ENCODE measurements around the gene NECTIN4.

NECTIN4 gene

GRCh38 chr1:161111527-161111926 is 22.2 kb upstream of the NECTIN4 start:
- no peak for DNase-seq (ENCODE audit: low spot score)

- DNase-seq (ENCODE audit: low spot score), result no peak
Observed at GRCh38 chr1:161111117-161111516, 21.8 kb upstream of the NECTIN4 start.

- DNase-seq (ENCODE audit: low spot score), result no peak
Observed at GRCh38 chr1:161106431-161106830, 17.1 kb upstream of the NECTIN4 start.

- DNase-seq (ENCODE audit: low spot score), result no peak
Observed at GRCh38 chr1:161100556-161100955, 11.2 kb upstream of the NECTIN4 start.

GRCh38 chr1:161099090-161099802 is 9.9 kb upstream of the NECTIN4 start:
- no peak for DNase-seq (ENCODE audit: low spot score)

GRCh38 chr1:161098210-161099068 is 9.1 kb upstream of the NECTIN4 start, which contains the start of gene KLHDC9:
TSS of gene KLHDC9 (plus strand) at chr1:161098361. CDS start at chr1:161098536, 175 bp downstream.
- peak; percentile 95 for DNase-seq (ENCODE audit: low spot score)

GRCh38 chr1:161096530-161096929 is 7.2 kb upstream of the NECTIN4 start:
- no peak for DNase-seq (ENCODE audit: low spot score)

- no peak for DNase-seq (ENCODE audit: low spot score)
Observed at GRCh38 chr1:161096015-161096414, 6.7 kb upstream of the NECTIN4 start.

- DNase-seq (ENCODE audit: low spot score), result no peak
Observed at GRCh38 chr1:161095230-161095629, 5.9 kb upstream of the NECTIN4 start.

- no peak for DNase-seq (ENCODE audit: low spot score)
Observed at GRCh38 chr1:161094481-161094880, 5.1 kb upstream of the NECTIN4 start.

- no peak for DNase-seq (ENCODE audit: low spot score)
Observed at GRCh38 chr1:161092621-161093028, 3.3 kb upstream of the NECTIN4 start.

GRCh38 chr1:161091796-161092507 is 2.6 kb upstream of the NECTIN4 start:
- DNase-seq (ENCODE audit: low spot score), result no peak

GRCh38 chr1:161091093-161091492 is 1.7 kb upstream of the NECTIN4 start:
- peak; percentile 21 for DNase-seq (ENCODE audit: low spot score)

- no peak for DNase-seq (ENCODE audit: low spot score)
Observed at GRCh38 chr1:161090617-161091016, 1.3 kb upstream of the NECTIN4 start.

GRCh38 chr1:161089938-161090337 is 580 bp upstream of the NECTIN4 start:
- DNase-seq (ENCODE audit: low spot score), result no peak

- DNase-seq (ENCODE audit: low spot score), result no peak
Observed at GRCh38 chr1:161088587-161089110, 709 bp downstream of the NECTIN4 start.

GRCh38 chr1:161086457-161086856 is 2.9 kb downstream of the NECTIN4 start:
- no peak for DNase-seq (ENCODE audit: low spot score)

- no peak for DNase-seq (ENCODE audit: low spot score)
Observed at GRCh38 chr1:161085165-161085564, 4.2 kb downstream of the NECTIN4 start.

GRCh38 chr1:161084597-161084988 is 4.8 kb downstream of the NECTIN4 start:
- no peak for DNase-seq (ENCODE audit: low spot score)

- DNase-seq (ENCODE audit: low spot score), result no peak
Observed at GRCh38 chr1:161083748-161084596, 5.4 kb downstream of the NECTIN4 start.

GRCh38 chr1:161082996-161083747 is 6.2 kb downstream of the NECTIN4 start:
- DNase-seq (ENCODE audit: low spot score), result no peak
